ENCODE results near the gene CCDC182.

- TF ChIP-seq CTCF (IDR thresholded peaks at IDR 0.05) (no peak), POLR2A (IDR thresholded peaks at IDR 0.05) (no peak)
These were observed 4.6 kb upstream of the CCDC182 start for GRCh38 chr17:57749701-57750100.
